T-helper 2 cell treated with Interferon-gamma antibody and Interleukin-4, amounts not matched to agents 5 μg/mL and 100 μg/mL, for 36 hours (primary cell): ENCODE results near the gene DYRK1A.

Source experiments
- DNase-seq: peaks from one replicate; pipeline ENCODE4 v3.0.0; 2021; ENCODE audit warnings: low spot score
- H3K27ac Mint-ChIP-seq: one replicate; pipeline ENCODE4 v1.8.0; 2021; ENCODE audit warnings: mild to moderate bottlenecking, mixed read lengths
- H3K27me3 Mint-ChIP-seq: one replicate; pipeline ENCODE4 v1.8.0; 2021; ENCODE audit warnings: low read depth, mixed read lengths
- H3K36me3 Mint-ChIP-seq: one replicate; pipeline ENCODE4 v1.8.0; 2021; ENCODE audit warnings: low read depth, mixed read lengths
- H3K4me1 Mint-ChIP-seq: one replicate; pipeline ENCODE4 v1.8.0; 2021; ENCODE audit warnings: low read depth, mixed read lengths
- H3K4me3 Mint-ChIP-seq: one replicate; pipeline ENCODE4 v1.8.0; 2022; ENCODE audit warnings: mild to moderate bottlenecking, moderate library complexity, mixed read lengths
- H3K9me3 Mint-ChIP-seq: one replicate; pipeline ENCODE4 v1.8.0; 2021; ENCODE audit warnings: mixed read lengths

DYRK1A gene

GRCh38 chr21:37370152-37371040, 3.8 kb downstream of the DYRK1A start:
- no peaks in the 10 kb centered on the region for H3K9me3 Mint-ChIP-seq
- peak overlapping the region; percentile 85 for H3K4me3 Mint-ChIP-seq
- DNase-seq, result no peak

GRCh38 chr21:37371041-37371397, 4.4 kb downstream of the DYRK1A start:
- Mint-ChIP-seq H3K4me3 (peak overlapping the region; percentile 85), H3K9me3 (no peaks in the 10 kb centered on the region), H3K4me1 (peaks cover 58% of the 10 kb centered on the region)

More at GRCh38 chr21:37370152-37371040, 3.8 kb downstream of the DYRK1A start:
- peaks cover 56% of the 10 kb centered on the region for H3K4me1 Mint-ChIP-seq
- H3K36me3 Mint-ChIP-seq, result peaks cover 17% of the 10 kb centered on the region
- H3K27me3 Mint-ChIP-seq, result no peaks in the 10 kb centered on the region
- H3K27ac Mint-ChIP-seq, result peak overlapping the region; percentile 87

GRCh38 chr21:37372127-37372731, 5.7 kb downstream of the DYRK1A start:
- peak overlapping the region; percentile 38 for H3K4me3 Mint-ChIP-seq
- no peak for DNase-seq
- H3K9me3 Mint-ChIP-seq, result no peaks in the 10 kb centered on the region
- no peak overlapping the region for H3K27ac Mint-ChIP-seq
- peaks cover 60% of the 10 kb centered on the region for H3K4me1 Mint-ChIP-seq
- peaks cover 20% of the 10 kb centered on the region for H3K36me3 Mint-ChIP-seq
- no peaks in the 10 kb centered on the region for H3K27me3 Mint-ChIP-seq

More at GRCh38 chr21:37371041-37371397, 4.4 kb downstream of the DYRK1A start:
- peaks cover 21% of the 10 kb centered on the region for H3K36me3 Mint-ChIP-seq
- H3K27me3 Mint-ChIP-seq, result no peaks in the 10 kb centered on the region
- H3K27ac Mint-ChIP-seq, result peak overlapping the region; percentile 87
- no peak for DNase-seq

GRCh38 chr21:37372951-37373350, 6.4 kb downstream of the DYRK1A start:
- no peaks in the 10 kb centered on the region for H3K27me3 Mint-ChIP-seq

GRCh38 chr21:37373539-37373938, 7.0 kb downstream of the DYRK1A start:
- no peak for DNase-seq
- Mint-ChIP-seq H3K36me3 (peaks cover 18% of the 10 kb centered on the region), H3K9me3 (no peaks in the 10 kb centered on the region), H3K27me3 (no peaks in the 10 kb centered on the region), H3K4me3 (peak overlapping the region; percentile 37), H3K27ac (peak overlapping the region; percentile 5), H3K4me1 (peaks cover 68% of the 10 kb centered on the region)

More at GRCh38 chr21:37372951-37373350, 6.4 kb downstream of the DYRK1A start:
- Mint-ChIP-seq H3K4me3 (peak overlapping the region; percentile 37), H3K9me3 (no peaks in the 10 kb centered on the region), H3K36me3 (peaks cover 20% of the 10 kb centered on the region), H3K27ac (no peak overlapping the region), H3K4me1 (peaks cover 66% of the 10 kb centered on the region)
- no peak for DNase-seq

GRCh38 chr21:37374027-37374426, 7.5 kb downstream of the DYRK1A start:
- Mint-ChIP-seq H3K27ac (no peak overlapping the region), H3K4me3 (peak overlapping the region; percentile 47), H3K9me3 (no peaks in the 10 kb centered on the region), H3K27me3 (no peaks in the 10 kb centered on the region), H3K36me3 (peaks cover 17% of the 10 kb centered on the region), H3K4me1 (peaks cover 69% of the 10 kb centered on the region)
- DNase-seq, result no peak

- Mint-ChIP-seq H3K4me3 (peak overlapping the region; percentile 21), H3K27me3 (no peaks in the 10 kb centered on the region)
- DNase-seq, result no peak
These were observed 9.4 kb downstream of the DYRK1A start for GRCh38 chr21:37375866-37376574.

GRCh38 chr21:37378700-37379139, 12.1 kb downstream of the DYRK1A start:
- peaks cover 26% of the 10 kb centered on the region for H3K36me3 Mint-ChIP-seq
- no peaks in the 10 kb centered on the region for H3K27me3 Mint-ChIP-seq
- H3K27ac Mint-ChIP-seq, result peak overlapping the region; percentile 39
- peaks cover 65% of the 10 kb centered on the region for H3K4me1 Mint-ChIP-seq
- no peak for DNase-seq
- peak overlapping the region; percentile 58 for H3K4me3 Mint-ChIP-seq
- no peaks in the 10 kb centered on the region for H3K9me3 Mint-ChIP-seq

More at GRCh38 chr21:37375866-37376574, 9.4 kb downstream of the DYRK1A start:
- Mint-ChIP-seq H3K36me3 (peaks cover 19% of the 10 kb centered on the region), H3K4me1 (peaks cover 68% of the 10 kb centered on the region), H3K9me3 (no peaks in the 10 kb centered on the region), H3K27ac (no peak overlapping the region)

- Mint-ChIP-seq H3K9me3 (no peaks in the 10 kb centered on the region), H3K27ac (peak overlapping the region; percentile 38), H3K4me1 (peaks cover 69% of the 10 kb centered on the region), H3K36me3 (peaks cover 26% of the 10 kb centered on the region), H3K4me3 (peak overlapping the region; percentile 1), H3K27me3 (no peaks in the 10 kb centered on the region)
- no peak for DNase-seq
These were observed 14.1 kb downstream of the DYRK1A start for GRCh38 chr21:37380349-37381323.

- Mint-ChIP-seq H3K9me3 (no peaks in the 10 kb centered on the region), H3K4me1 (peaks cover 67% of the 10 kb centered on the region), H3K4me3 (no peak overlapping the region), H3K27me3 (no peaks in the 10 kb centered on the region), H3K27ac (no peak overlapping the region), H3K36me3 (peaks cover 23% of the 10 kb centered on the region)
- DNase-seq, result no peak
These were observed 15.5 kb downstream of the DYRK1A start for GRCh38 chr21:37381883-37382585.

GRCh38 chr21:37383086-37383485, 16.5 kb downstream of the DYRK1A start:
- Mint-ChIP-seq H3K27ac (no peak overlapping the region), H3K4me3 (no peak overlapping the region), H3K9me3 (no peaks in the 10 kb centered on the region)

GRCh38 chr21:37383784-37384311, 17.3 kb downstream of the DYRK1A start:
- peak overlapping the region; percentile 43 for H3K27ac Mint-ChIP-seq
- peaks cover 22% of the 10 kb centered on the region for H3K36me3 Mint-ChIP-seq
- peaks cover 67% of the 10 kb centered on the region for H3K4me1 Mint-ChIP-seq
- no peaks in the 10 kb centered on the region for H3K27me3 Mint-ChIP-seq
- no peak overlapping the region for H3K4me3 Mint-ChIP-seq
- no peaks in the 10 kb centered on the region for H3K9me3 Mint-ChIP-seq
- no peak for DNase-seq

More at GRCh38 chr21:37383086-37383485, 16.5 kb downstream of the DYRK1A start:
- peaks cover 26% of the 10 kb centered on the region for H3K36me3 Mint-ChIP-seq
- no peaks in the 10 kb centered on the region for H3K27me3 Mint-ChIP-seq
- peaks cover 71% of the 10 kb centered on the region for H3K4me1 Mint-ChIP-seq
- DNase-seq, result no peak
